ENCODE results near the gene GPN2.

DNA sequence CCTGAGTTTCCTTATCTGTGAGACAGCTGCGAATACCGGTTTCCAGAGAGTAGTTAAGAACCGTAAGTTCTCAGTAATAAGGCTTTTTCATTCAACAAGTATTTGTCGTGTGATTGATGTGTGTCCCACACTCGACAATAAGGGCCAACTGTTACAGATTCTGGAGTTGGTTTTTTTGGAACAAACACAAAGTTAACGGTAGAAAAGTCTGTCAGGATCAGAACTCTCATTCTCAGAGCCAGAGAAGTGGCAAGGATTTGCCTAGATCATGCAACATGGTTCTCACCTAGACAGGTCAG, 32.3 kb upstream of the GPN2 start:
- TF ChIP-seq, protein P1, sequence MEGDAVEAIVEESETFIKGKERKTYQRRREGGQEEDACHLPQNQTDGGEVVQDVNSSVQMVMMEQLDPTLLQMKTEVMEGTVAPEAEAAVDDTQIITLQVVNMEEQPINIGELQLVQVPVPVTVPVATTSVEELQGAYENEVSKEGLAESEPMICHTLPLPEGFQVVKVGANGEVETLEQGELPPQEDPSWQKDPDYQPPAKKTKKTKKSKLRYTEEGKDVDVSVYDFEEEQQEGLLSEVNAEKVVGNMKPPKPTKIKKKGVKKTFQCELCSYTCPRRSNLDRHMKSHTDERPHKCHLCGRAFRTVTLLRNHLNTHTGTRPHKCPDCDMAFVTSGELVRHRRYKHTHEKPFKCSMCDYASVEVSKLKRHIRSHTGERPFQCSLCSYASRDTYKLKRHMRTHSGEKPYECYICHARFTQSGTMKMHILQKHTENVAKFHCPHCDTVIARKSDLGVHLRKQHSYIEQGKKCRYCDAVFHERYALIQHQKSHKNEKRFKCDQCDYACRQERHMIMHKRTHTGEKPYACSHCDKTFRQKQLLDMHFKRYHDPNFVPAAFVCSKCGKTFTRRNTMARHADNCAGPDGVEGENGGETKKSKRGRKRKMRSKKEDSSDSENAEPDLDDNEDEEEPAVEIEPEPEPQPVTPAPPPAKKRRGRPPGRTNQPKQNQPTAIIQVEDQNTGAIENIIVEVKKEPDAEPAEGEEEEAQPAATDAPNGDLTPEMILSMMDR (IDR thresholded peaks at IDR 0.05), result no peak
- TF ChIP-seq EZH2 (IDR thresholded peaks at IDR 0.05; ENCODE audit: borderline replicate concordance, insufficient read depth, low read depth, low read length, poor library complexity, severe bottlenecking), result no peak

Measured in B cell (primary cell).